ENCODE measurements around the gene LAMA4.

LAMA4 gene

DNA sequence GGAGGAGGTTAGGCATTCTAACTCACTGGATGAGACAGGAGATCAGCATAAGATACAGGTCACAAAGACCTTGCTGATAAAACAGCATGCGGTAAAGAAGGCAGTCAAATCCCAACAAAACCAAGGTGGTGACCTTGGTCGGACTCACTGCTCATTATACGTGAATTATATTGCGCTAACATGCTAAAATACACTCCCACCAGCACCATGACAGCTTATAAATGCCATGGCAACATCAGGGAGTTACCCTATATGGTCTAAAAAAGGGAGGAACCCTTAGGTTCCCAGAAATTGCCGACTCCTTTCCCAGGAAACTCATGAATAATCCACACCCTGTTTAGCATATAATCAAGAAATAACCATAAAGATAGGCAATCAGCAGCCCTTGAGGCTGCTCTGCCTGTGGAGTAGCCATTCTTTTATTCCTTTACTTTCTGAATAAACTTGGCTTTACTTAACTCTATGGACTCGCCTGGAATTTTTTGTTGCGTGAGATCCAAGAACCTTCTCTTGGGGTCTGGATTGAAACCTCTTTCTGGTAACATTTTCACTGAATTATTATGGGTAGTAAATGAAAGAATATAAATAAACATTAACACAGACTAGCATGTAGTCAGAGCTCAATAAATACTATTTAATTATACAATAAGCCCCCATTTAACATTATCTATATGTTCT is 3.0 kb upstream of the LAMA4 start:
- POLR2A ChIA-PET = no interaction called here
- CTCF ChIA-PET = interaction anchor here (1.2 kb wide), 2 partner anchors 11 to 54 kb away, joined by 3 read pairs; no protein-coding TSS in a partner anchor

DNA sequence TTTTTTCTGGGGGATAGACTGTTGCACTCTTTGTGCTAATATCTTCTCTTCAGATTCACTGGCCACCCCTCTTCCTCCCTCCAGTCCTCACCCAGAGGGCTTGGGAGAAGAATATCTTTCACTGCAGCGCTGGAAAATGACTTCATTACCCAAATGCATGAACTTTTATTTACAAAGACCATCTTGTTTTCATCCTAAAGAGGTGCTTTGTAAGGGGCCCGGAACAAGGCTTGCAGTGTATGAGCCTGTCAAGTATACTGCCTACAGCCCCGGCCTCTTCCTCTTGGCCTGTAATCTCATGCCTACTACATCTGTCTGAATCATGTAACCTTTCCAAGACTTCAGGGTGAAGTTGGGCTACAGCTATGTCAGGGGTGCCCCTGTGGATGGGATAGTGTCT is 554 bp upstream of the LAMA4 start:
- POLR2A ChIA-PET = interaction anchor here (0.7 kb wide), 1 partner anchor 42 kb away, joined by 4 read pairs; no protein-coding TSS in a partner anchor
- DNase-seq (ENCODE audit: low read depth, low spot score) = no peak
- TF ChIP-seq, protein P1, sequence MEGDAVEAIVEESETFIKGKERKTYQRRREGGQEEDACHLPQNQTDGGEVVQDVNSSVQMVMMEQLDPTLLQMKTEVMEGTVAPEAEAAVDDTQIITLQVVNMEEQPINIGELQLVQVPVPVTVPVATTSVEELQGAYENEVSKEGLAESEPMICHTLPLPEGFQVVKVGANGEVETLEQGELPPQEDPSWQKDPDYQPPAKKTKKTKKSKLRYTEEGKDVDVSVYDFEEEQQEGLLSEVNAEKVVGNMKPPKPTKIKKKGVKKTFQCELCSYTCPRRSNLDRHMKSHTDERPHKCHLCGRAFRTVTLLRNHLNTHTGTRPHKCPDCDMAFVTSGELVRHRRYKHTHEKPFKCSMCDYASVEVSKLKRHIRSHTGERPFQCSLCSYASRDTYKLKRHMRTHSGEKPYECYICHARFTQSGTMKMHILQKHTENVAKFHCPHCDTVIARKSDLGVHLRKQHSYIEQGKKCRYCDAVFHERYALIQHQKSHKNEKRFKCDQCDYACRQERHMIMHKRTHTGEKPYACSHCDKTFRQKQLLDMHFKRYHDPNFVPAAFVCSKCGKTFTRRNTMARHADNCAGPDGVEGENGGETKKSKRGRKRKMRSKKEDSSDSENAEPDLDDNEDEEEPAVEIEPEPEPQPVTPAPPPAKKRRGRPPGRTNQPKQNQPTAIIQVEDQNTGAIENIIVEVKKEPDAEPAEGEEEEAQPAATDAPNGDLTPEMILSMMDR (IDR thresholded peaks at IDR 0.05; ENCODE audit: insufficient read depth, low read length, missing control alignments) = no peak
- peak overlapping the region; percentile 80 for H3K4me3 ChIP-seq (ENCODE audit: low read depth, low read length)
- CTCF ChIA-PET = interaction anchor here (0.6 to 2.1 kb wide), 5 partner anchors 15 to 75 kb away, joined by 3 to 14 read pairs (median 4); no protein-coding TSS in a partner anchor

More for the DNA sequence above, 3.0 kb upstream of the LAMA4 start:
- no peak for DNase-seq (ENCODE audit: low read depth, low spot score)
- no peak overlapping the region for H3K4me3 ChIP-seq (ENCODE audit: low read depth, low read length)
- TF ChIP-seq, protein P1 (IDR thresholded peaks at IDR 0.05; ENCODE audit: insufficient read depth, low read length, missing control alignments) = no peak

DNA sequence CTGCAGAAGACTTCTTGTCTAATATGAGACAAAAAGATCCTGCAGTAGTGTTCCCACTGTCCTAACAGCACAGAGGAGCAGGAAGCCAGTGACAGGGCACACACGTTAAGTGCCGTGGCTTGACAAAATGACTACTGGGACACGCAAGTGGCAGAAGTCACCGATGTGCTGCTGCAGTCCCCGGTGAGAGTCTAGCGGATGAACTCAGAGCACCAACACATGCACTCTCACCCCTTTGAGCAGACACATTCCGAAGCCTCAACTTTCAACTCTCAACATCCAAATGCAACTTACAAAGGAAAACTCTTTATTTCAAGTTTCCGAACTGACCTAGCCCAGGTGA is 898 bp downstream of the LAMA4 start:
- peak overlapping the region; percentile 80 for H3K4me3 ChIP-seq (ENCODE audit: low read depth, low read length)
- CTCF ChIA-PET = interaction anchor here (1.0 to 2.1 kb wide), 7 partner anchors 17 to 75 kb away, joined by 3 to 14 read pairs (median 4); no protein-coding TSS in a partner anchor
- no peak for DNase-seq (ENCODE audit: low read depth, low spot score)
- POLR2A ChIA-PET = no interaction called here
- TF ChIP-seq, protein P1 (IDR thresholded peaks at IDR 0.05; ENCODE audit: insufficient read depth, low read length, missing control alignments) = no peak

DNA sequence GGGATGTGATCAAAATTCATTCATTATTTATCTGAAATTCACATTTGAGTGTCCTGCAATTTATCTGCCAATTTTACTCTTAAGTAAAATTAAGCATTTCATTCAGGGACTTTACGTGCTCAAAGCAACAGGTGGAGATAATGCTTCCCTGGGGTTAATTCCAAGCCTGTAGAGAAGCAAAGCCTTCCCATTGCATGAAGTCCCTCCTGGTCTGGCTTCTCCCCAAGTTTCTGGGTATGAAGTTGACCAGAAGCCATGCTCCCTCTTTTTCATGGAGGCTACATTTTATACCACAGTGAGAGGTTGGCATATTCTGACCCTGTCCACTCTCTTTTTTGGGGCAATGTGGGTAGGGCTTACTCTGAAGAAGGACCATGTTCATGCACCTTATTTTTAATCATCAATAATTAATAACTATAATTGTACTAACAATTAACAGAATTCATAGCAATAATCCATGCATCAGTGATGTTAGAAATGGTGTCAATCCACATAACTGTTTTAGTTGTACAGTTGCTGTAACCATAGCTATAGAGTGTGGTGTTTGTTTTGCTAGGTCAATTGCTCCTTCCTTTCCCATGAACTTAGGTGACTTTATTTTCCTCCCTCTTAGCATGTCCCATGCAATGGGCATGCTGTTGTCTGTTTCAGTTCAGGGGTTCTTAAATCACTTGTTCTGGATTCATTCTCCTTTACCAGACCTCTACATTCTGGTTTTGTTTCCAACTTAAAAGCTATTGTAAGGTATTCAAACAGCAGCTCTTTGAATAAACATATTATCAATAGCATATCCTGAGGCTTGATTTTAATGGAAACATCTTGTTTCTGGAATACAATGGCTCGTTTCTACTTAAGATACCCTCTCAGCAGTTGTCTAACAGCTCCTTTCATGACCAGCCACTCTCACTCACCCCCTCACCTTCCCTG is 1.5 kb downstream of the LAMA4 start:
- peak overlapping the region; percentile 80 for H3K4me3 ChIP-seq (ENCODE audit: low read depth, low read length)
- DNase-seq (ENCODE audit: low read depth, low spot score) = no peak
- TF ChIP-seq, protein P1 (IDR thresholded peaks at IDR 0.05; ENCODE audit: insufficient read depth, low read length, missing control alignments) = no peak
- POLR2A ChIA-PET = no interaction called here
- CTCF ChIA-PET = interaction anchor here (1.0 to 2.1 kb wide), 5 partner anchors 15 to 72 kb away, joined by 3 to 14 read pairs (median 4); no protein-coding TSS in a partner anchor

DNA sequence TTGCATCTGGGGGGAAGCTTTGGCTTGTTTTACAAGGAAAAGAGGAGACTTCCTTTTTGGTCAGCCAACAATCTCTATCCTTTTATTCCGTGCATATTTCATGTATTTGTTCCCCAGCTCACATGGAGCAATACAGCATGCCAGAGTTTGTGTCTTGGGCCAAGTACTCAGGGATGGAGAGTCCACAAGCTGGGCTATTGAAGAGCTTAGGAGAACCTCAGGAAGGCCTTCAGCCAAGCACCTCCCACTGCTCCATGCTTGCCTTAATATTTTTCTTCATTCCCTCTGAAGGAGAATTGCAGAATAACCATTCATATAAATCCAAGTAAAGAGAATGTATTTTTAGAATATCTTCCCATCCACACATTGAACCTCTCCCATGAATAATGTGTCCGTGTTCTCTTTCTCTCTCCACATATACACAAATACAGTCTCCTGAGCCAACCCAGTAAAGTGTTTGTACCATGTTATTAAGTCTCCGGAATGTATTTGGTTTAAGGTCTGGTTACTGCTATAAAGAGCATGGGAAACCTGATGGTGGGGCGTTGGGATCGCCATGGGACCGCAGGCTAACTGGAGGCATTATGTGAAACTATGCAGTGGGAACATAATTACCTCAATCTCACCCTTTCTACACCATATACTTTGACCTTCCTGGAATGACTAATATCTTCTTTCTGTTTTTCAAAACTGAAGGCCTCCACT is 3.0 kb downstream of the LAMA4 start:
- no peak overlapping the region; the same call in 1 of the 2 replicates for H3K4me3 ChIP-seq (ENCODE audit: low read depth, low read length)
- DNase-seq (ENCODE audit: low read depth, low spot score) = peak; percentile 46
- CTCF ChIA-PET = interaction anchor here (1.0 to 1.1 kb wide), 2 partner anchors 17 to 60 kb away, joined by 3 read pairs; no protein-coding TSS in a partner anchor
- POLR2A ChIA-PET = no interaction called here
- TF ChIP-seq, protein P1 (IDR thresholded peaks at IDR 0.05; ENCODE audit: insufficient read depth, low read length, missing control alignments) = no peak

All from AG04449 (cell line).